K562 (cell line): ENCODE results near the gene HSD11B1. TPM values are rescaled to one million over a fixed set of nuclear protein-coding genes. Genes with fewer than 3 reads are reported as not detected.

ENCODE experiments used
- ATAC-seq: fragments of 200-7000 bp; cut with Tn5 transposase; 3 replicates; pipeline ENCODE4 v1.9.1; 2020; ENCODE audit warnings: moderate library complexity
- BruUV-seq: library from RNA; stranded (reverse); fragments of 400-500 nt; replicated peaks from 2 replicates; lab custom pipeline; 2021; lab: Mats Ljungman, UMichigan
- CTCF ChIA-PET: fragments of 300-600 bp; formaldehyde crosslinking; extraction: SDS; loops from one replicate; lab custom pipeline; 2021; ENCODE audit warnings: low intra/inter-chr PET ratio; lab: Yijun Ruan, JAX
- POLR2A ChIA-PET: fragments of 300-600, 350-650 bp; sonication (Branson Sonifier 250); formaldehyde crosslinking; extraction: SDS; loops from one replicate; lab custom pipeline; 2021; ENCODE audit warnings: antibody characterized with exemption, inconsistent platforms; lab: Yijun Ruan, JAX
- DNase-seq, 4 experiments: peaks; one replicate each; pipeline versions ENCODE4 v3.0.0 to v3.0.0-alpha.2; 2011 to 2018; ENCODE audit warnings: low spot score in 3 of 4, mixed read lengths in 3 of 4; ENCODE audit errors: extremely low read depth in 1 of 4
- FAIRE-seq: peaks from 2 replicates; lab custom pipeline; 2011; peaks lifted over from hg19 to GRCh38; lab: Jason Lieb, UNC
- H2AFZ ChIP-seq: 2 replicates; pipeline ENCODE4 v1.6.0; 2011; ENCODE audit warnings: low read depth, low read length, control low read depth, inconsistent platforms
- H3K27ac ChIP-seq: fragments of 200-600 bp; 3 replicates; pipeline ENCODE4 v1.8.0; 2011; ENCODE audit warnings: low read depth, mild to moderate bottlenecking, control low read depth, inconsistent platforms, low read length, moderate library complexity, mixed read lengths; ENCODE audit errors: extremely low read depth
- H3K27me3 ChIP-seq, 2 experiments: fragments of 300-600 bp in 1 of 2; 2 replicates in 1 of 2; 3 replicates in 1 of 2; pipeline versions ENCODE4 v1.6.0 to v1.8.0; 2011; ENCODE audit warnings: inconsistent platforms in 2 of 2, low read length in 2 of 2, mild to moderate bottlenecking in 1 of 2, mixed read lengths in 1 of 2, moderate library complexity in 1 of 2; ENCODE audit not compliant: control insufficient read depth in 2 of 2, insufficient read depth in 2 of 2
- H3K36me3 ChIP-seq: fragments of 300-600 bp; 3 replicates; pipeline ENCODE4 v1.8.0; 2011; ENCODE audit warnings: mild to moderate bottlenecking, low read length, inconsistent platforms; ENCODE audit not compliant: control insufficient read depth, insufficient read depth
- H3K4me1 ChIP-seq, 2 experiments: fragments of 200-600 bp in 1 of 2; replicated peaks in 1 of 2; 2 replicates in 1 of 2; 3 replicates in 1 of 2; pipeline versions ENCODE4 v1.5.1 to v1.8.0; 2011; ENCODE audit warnings: inconsistent platforms in 2 of 2, low read length in 2 of 2, mild to moderate bottlenecking in 1 of 2, mixed read lengths in 1 of 2, moderate library complexity in 1 of 2; ENCODE audit not compliant: control insufficient read depth in 2 of 2, insufficient read depth in 2 of 2
- H3K4me2 ChIP-seq: 2 replicates; pipeline ENCODE4 v1.6.1; 2011; ENCODE audit warnings: low read length, control low read depth, inconsistent platforms, mixed read lengths; ENCODE audit not compliant: insufficient read depth
- H3K4me3 ChIP-seq: fragments of 200-600 bp; sonication (generic), shearing (Covaris generic); 2 replicates; pipeline ENCODE4 v1.5.1; 2016; ENCODE audit warnings: control low read depth, inconsistent platforms
- H3K79me2 ChIP-seq: fragments of 200-600 bp; 3 replicates; pipeline ENCODE4 v1.8.0; 2011; ENCODE audit warnings: low read length, inconsistent platforms; ENCODE audit not compliant: control insufficient read depth, insufficient read depth
- H3K9ac ChIP-seq, 2 experiments: 2 replicates each; pipeline versions ENCODE4 v1.6.0 to v1.6.1; 2011; ENCODE audit warnings: low read depth in 2 of 2, low read length in 2 of 2, control low read depth in 1 of 2, inconsistent platforms in 1 of 2, mild to moderate bottlenecking in 1 of 2, mixed read lengths in 1 of 2; ENCODE audit not compliant: insufficient read depth in 1 of 2
- H3K9me1 ChIP-seq: one replicate; pipeline ENCODE4 v1.6.0; 2011; ENCODE audit warnings: inconsistent platforms, mild to moderate bottlenecking, low read length, moderate library complexity; ENCODE audit not compliant: control insufficient read depth, insufficient read depth
- H3K9me3 ChIP-seq: replicated peaks from 2 replicates; pipeline ENCODE4 v1.5.1; 2011; ENCODE audit warnings: low read depth, low read length, inconsistent platforms; ENCODE audit not compliant: control insufficient read depth, insufficient read depth
- H4K20me1 ChIP-seq: replicated peaks from 2 replicates; pipeline ENCODE4 v1.6.1; 2011; ENCODE audit warnings: low read length, inconsistent platforms, mixed read lengths; ENCODE audit not compliant: control insufficient read depth, insufficient read depth
- CBFA2T3 ChIP-seq: fragments of 450-650 bp; IDR thresholded peaks from 2 replicates; pipeline ENCODE4 v1.6.1; 2017
- FOXK1 ChIP-seq: sonication (generic); formaldehyde crosslinking; IDR thresholded peaks from 2 replicates; pipeline ENCODE4 v1.8.0; 2022; ENCODE audit warnings: missing genetic modification reagents, mild to moderate bottlenecking, borderline replicate concordance
- KDM4B ChIP-seq, 2 experiments: fragments of 450-650 bp in 1 of 2; sonication (generic) in 1 of 2; IDR thresholded peaks; 2 replicates each; pipeline ENCODE4 v1.6.1; 2016 to 2017; ENCODE audit warnings: borderline replicate concordance in 2 of 2, antibody characterized with exemption in 1 of 2, low read depth in 1 of 2, mild to moderate bottlenecking in 1 of 2
- MAFG ChIP-seq: fragments of 450-650 bp; conservative IDR thresholded peaks from 2 replicates; pipeline ENCODE4 v1.6.1; 2016; ENCODE audit warnings: missing genetic modification characterization, missing compliant biosample characterization
- RCOR1 ChIP-seq, 2 experiments: IDR thresholded peaks; 2 replicates each; pipeline ENCODE4 v1.6.1; 2012; ENCODE audit warnings: low read depth in 2 of 2, low read length in 2 of 2, borderline replicate concordance in 1 of 2, improper control_type of control experiment in 1 of 2
- SUPT5H ChIP-seq: fragments of 450-650 bp; IDR thresholded peaks from 2 replicates; pipeline ENCODE4 v1.6.1; 2016
- TCF7L2 ChIP-seq: fragments of 150-350 bp; IDR thresholded peaks from 2 replicates; pipeline ENCODE4 v1.6.1; 2016; ENCODE audit warnings: low read depth, mild to moderate bottlenecking, low read length, moderate library complexity
- ZNF146 ChIP-seq: IDR thresholded peaks from one replicate; pipeline ENCODE4 v1.6.1; 2018; ENCODE audit warnings: missing compliant biosample characterization; ENCODE audit not compliant: unreplicated experiment
- ZNF354B ChIP-seq: fragments of 250-450 bp; sonication (Bioruptor Pico); IDR thresholded peaks from 2 replicates; pipeline ENCODE4 v1.4.0; 2020
- in situ Hi-C: fragments of 300-500 bp; cut with MboI; formaldehyde crosslinking; loops from 4 replicates; pipeline ENCODE4 v1.15.0; 2018; ENCODE audit warnings: inconsistent platforms, mixed read lengths
- intact Hi-C: fragments of 100-400 bp; cut with micrococcal nuclease; formaldehyde crosslinking; loops from 2 replicates; pipeline ENCODE4 v1.14.2; 2022
- polyA plus RNA-seq, 8 experiments: library from polyadenylated mRNA; depleted of rRNA in 4 of 8; stranded (reverse) in 5 of 8; unstranded in 3 of 8; fragments of >200 nt; fragmentation: Nextera tagmentation in 2 of 8; fragmentation: Illumina TruSeq in 1 of 8; extraction: Ambion mirVana in 2 of 8; extraction: Trizol in 1 of 8; gene quantifications; 2 replicates each; pipeline versions ENCODE4 v1.2.1 to v1.2.3, GENCODE V29; 2011 to 2014; ENCODE audit warnings: inconsistent platforms in 1 of 8, missing spikeins in 1 of 8
- total RNA-seq, 7 experiments: library from RNA; depleted of rRNA in 6 of 7; stranded (reverse); fragments of >200 nt in 6 of 7; fragmentation: Illumina TruSeq in 2 of 7; extraction: Trizol in 2 of 7; gene quantifications; 2 replicates each; pipeline versions ENCODE4 v1.2.1 to v1.2.3, GENCODE V29; 2011 to 2021; ENCODE audit warnings: low replicate concordance in 1 of 7
- TF ChIP-seq, protein P1 (sequence below): fragments of 200-800 bp; sonication (Bioruptor generic); IDR thresholded peaks from 2 replicates; pipeline ENCODE4 v1.6.1; 2017; ENCODE audit warnings: missing genetic modification characterization, missing compliant biosample characterization
- TF ChIP-seq, protein P2 (sequence below): sonication (generic); formaldehyde crosslinking; IDR thresholded peaks from 2 replicates; pipeline ENCODE4 v1.5.0; 2020; ENCODE audit warnings: missing genetic modification reagents
- TF ChIP-seq, protein P3 (sequence below): fragments of 450-650 bp; IDR thresholded peaks from 2 replicates; pipeline ENCODE4 v1.7.0; 2016; ENCODE audit warnings: borderline replicate concordance
- TF ChIP-seq, protein P4 (sequence below), 3 experiments: fragments of 200-800 bp in 1 of 3; fragments of 250-450 bp in 1 of 3; fragments of 450-650 bp in 1 of 3; sonication (Bioruptor Pico) in 1 of 3; sonication (Bioruptor generic) in 1 of 3; formaldehyde crosslinking in 1 of 3; IDR thresholded peaks; 2 replicates each; pipeline versions ENCODE4 v1.6.1 to v1.8.0; 2016 to 2022; ENCODE audit warnings: mild to moderate bottlenecking in 2 of 3, missing genetic modification characterization in 2 of 3, missing compliant biosample characterization in 1 of 3, moderate library complexity in 1 of 3
- TF ChIP-seq, protein P5 (sequence below): fragments of 250-450 bp; sonication (Bioruptor Pico); IDR thresholded peaks from 2 replicates; pipeline ENCODE4 v1.8.0; 2022; ENCODE audit warnings: moderate library complexity, mild to moderate bottlenecking, inconsistent platforms

The HSD11B1 gene
- total and polyA plus RNA-seq, 9 of the 15 experiments (the other 6 are each of a cell fraction or from before 2014, with no cell fraction given) = 0.04 to 0.16 TPM; not detected in 7

DNA sequence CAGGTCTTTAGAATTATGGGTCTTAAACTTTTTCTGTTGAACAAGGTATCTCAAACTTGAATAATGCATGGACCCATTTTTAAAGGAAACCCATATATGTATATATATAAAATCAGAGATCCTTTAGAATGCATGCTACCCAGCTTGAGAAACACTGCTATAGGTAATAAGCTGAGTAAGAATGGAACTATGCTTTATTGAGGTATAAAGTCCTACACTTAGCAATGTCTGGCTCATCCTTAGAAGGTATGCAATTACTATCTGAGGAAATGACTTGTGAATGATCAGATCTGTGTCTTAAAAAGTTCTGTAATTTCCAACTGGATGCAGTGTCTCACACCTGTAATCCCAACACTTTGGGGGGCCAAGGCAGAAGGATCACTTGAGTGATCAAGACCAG, 62.5 kb downstream of the HSD11B1 start (continued):
- TF ChIP-seq, protein P1, sequence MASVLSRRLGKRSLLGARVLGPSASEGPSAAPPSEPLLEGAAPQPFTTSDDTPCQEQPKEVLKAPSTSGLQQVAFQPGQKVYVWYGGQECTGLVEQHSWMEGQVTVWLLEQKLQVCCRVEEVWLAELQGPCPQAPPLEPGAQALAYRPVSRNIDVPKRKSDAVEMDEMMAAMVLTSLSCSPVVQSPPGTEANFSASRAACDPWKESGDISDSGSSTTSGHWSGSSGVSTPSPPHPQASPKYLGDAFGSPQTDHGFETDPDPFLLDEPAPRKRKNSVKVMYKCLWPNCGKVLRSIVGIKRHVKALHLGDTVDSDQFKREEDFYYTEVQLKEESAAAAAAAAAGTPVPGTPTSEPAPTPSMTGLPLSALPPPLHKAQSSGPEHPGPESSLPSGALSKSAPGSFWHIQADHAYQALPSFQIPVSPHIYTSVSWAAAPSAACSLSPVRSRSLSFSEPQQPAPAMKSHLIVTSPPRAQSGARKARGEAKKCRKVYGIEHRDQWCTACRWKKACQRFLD (CRISPR knock-in tag) = no peak
- TF ChIP-seq, protein P2, sequence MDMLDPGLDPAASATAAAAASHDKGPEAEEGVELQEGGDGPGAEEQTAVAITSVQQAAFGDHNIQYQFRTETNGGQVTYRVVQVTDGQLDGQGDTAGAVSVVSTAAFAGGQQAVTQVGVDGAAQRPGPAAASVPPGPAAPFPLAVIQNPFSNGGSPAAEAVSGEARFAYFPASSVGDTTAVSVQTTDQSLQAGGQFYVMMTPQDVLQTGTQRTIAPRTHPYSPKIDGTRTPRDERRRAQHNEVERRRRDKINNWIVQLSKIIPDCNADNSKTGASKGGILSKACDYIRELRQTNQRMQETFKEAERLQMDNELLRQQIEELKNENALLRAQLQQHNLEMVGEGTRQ = no peak
- TF ChIP-seq TCF7L2 (no peak), CBFA2T3 (no peak)
- TF ChIP-seq, protein P3, sequence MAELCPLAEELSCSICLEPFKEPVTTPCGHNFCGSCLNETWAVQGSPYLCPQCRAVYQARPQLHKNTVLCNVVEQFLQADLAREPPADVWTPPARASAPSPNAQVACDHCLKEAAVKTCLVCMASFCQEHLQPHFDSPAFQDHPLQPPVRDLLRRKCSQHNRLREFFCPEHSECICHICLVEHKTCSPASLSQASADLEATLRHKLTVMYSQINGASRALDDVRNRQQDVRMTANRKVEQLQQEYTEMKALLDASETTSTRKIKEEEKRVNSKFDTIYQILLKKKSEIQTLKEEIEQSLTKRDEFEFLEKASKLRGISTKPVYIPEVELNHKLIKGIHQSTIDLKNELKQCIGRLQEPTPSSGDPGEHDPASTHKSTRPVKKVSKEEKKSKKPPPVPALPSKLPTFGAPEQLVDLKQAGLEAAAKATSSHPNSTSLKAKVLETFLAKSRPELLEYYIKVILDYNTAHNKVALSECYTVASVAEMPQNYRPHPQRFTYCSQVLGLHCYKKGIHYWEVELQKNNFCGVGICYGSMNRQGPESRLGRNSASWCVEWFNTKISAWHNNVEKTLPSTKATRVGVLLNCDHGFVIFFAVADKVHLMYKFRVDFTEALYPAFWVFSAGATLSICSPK = no peak

DNA sequence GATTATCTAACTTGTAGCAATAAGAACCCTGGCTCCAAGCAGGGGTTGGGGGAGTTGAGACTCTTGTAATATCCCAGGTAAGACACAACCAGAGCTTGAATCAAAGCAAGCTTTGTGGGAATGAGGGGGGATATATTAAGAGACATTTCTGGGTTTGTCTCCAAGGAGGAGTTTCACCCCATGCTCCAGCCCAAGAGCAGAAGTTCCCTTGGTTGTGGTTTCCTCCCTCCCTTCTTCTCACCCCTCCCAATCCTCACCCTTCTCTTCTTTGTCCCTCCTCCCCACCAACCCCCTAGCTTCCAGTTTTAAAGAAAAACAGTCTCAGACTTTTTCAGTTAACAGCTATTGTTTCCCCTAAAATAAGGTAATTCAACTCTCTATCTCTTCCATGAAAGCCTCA, 63.1 kb downstream of the HSD11B1 start:
- no peak overlapping the region for H2AFZ ChIP-seq
- ChIA-PET CTCF (no interaction called here), POLR2A (interaction anchor here (0.8 kb wide), 1 partner anchor 50 kb away, joined by 3 read pairs; no protein-coding TSS in a partner anchor)
- intact Hi-C loops = no loop called here
- no peaks in the 10 kb centered on the region for H4K20me1 ChIP-seq
- FAIRE-seq (no peak), DNase-seq (no peak), ATAC-seq (no peak)
- BruUV-seq = no TSS peak
- no peaks in the 10 kb centered on the region for H3K9me1 ChIP-seq
- no peaks in the 10 kb centered on the region; the same call in 1 of the 2 replicates for H3K9me3 ChIP-seq
- H3K27me3 ChIP-seq = peaks cover 8 to 27% of the 10 kb centered on the region in 2 experiments; a peak in 4 of 5 replicates
- in situ Hi-C loops = no loop called here
- H3K4me2 ChIP-seq = no peak overlapping the region
- H3K4me1 ChIP-seq = no peaks in the 10 kb centered on the region; a peak in 2 of 5 replicates
- no peak overlapping the region for H3K4me3 ChIP-seq
- no peak overlapping the region for H3K9ac ChIP-seq
- H3K27ac ChIP-seq = no peak overlapping the region
- no peaks in the 10 kb centered on the region for H3K79me2 ChIP-seq
- no peaks in the 10 kb centered on the region for H3K36me3 ChIP-seq
- TF ChIP-seq MAFG = no peak
- TF ChIP-seq KDM4B (IDR thresholded peaks at IDR 0.05; ENCODE audit: borderline replicate concordance in 2 of 2, low read depth in 1 of 2) = no peak
- TF ChIP-seq RCOR1 (IDR thresholded peaks at IDR 0.05; ENCODE audit: borderline replicate concordance in 1 of 2, low read depth in 2 of 2, low read length in 2 of 2) = no peak
- TF ChIP-seq ZNF354B (CRISPR knock-in tag) = no peak
- TF ChIP-seq, protein P4, sequence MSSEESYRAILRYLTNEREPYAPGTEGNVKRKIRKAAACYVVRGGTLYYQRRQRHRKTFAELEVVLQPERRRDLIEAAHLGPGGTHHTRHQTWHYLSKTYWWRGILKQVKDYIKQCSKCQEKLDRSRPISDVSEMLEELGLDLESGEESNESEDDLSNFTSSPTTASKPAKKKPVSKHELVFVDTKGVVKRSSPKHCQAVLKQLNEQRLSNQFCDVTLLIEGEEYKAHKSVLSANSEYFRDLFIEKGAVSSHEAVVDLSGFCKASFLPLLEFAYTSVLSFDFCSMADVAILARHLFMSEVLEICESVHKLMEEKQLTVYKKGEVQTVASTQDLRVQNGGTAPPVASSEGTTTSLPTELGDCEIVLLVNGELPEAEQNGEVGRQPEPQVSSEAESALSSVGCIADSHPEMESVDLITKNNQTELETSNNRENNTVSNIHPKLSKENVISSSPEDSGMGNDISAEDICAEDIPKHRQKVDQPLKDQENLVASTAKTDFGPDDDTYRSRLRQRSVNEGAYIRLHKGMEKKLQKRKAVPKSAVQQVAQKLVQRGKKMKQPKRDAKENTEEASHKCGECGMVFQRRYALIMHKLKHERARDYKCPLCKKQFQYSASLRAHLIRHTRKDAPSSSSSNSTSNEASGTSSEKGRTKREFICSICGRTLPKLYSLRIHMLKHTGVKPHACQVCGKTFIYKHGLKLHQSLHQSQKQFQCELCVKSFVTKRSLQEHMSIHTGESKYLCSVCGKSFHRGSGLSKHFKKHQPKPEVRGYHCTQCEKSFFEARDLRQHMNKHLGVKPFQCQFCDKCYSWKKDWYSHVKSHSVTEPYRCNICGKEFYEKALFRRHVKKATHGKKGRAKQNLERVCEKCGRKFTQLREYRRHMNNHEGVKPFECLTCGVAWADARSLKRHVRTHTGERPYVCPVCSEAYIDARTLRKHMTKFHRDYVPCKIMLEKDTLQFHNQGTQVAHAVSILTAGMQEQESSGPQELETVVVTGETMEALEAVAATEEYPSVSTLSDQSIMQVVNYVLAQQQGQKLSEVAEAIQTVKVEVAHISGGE (CRISPR knock-in tag; IDR thresholded peaks at IDR 0.05) = no peak
- TF ChIP-seq SUPT5H = no peak
- TF ChIP-seq, protein P5, sequence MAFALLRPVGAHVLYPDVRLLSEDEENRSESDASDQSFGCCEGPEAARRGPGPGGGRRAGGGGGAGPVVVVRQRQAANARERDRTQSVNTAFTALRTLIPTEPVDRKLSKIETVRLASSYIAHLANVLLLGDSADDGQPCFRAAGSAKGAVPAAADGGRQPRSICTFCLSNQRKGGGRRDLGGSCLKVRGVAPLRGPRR (CRISPR knock-in tag) = no peak
- TF ChIP-seq ZNF146 (CRISPR knock-in tag) = no peak
- TF ChIP-seq FOXK1 (CRISPR knock-in tag) = no peak
